GM12878 (cell line): ENCODE results near the gene NUP54. TPM values are rescaled to one million over a fixed set of nuclear protein-coding genes. Genes with fewer than 3 reads are reported as not detected.

ENCODE experiments used
- ATAC-seq: fragments of 200-7000 bp; cut with Tn5 transposase; 3 replicates; pipeline ENCODE4 v1.9.1; 2020; ENCODE audit warnings: mild to moderate bottlenecking, moderate library complexity
- BruUV-seq: library from RNA; stranded (reverse); fragments of 400-500 nt; replicated peaks from 2 replicates; lab custom pipeline; 2021; lab: Mats Ljungman, UMichigan
- CTCF ChIA-PET: fragments of 300-600 bp; sonication (Branson Sonifier 250); formaldehyde crosslinking; extraction: SDS; loops from one replicate; lab custom pipeline; 2021; ENCODE audit warnings: inconsistent platforms; lab: Yijun Ruan, JAX
- POLR2A ChIA-PET: fragments of 350-600 bp; formaldehyde crosslinking; extraction: SDS; loops from one replicate; lab custom pipeline; 2021; ENCODE audit warnings: inconsistent platforms; lab: Charles Lee
- RAD21 ChIA-PET: fragments of 300-600 bp; sonication (Branson Sonifier 250); formaldehyde crosslinking; loops from one replicate; lab custom pipeline; 2023; ENCODE audit warnings: antibody characterized with exemption; ENCODE audit not compliant: unreplicated experiment; lab: Charles Lee
- SMC1A ChIA-PET: fragments of 300-600 bp; sonication (Branson Sonifier 250); formaldehyde crosslinking; loops from one replicate; lab custom pipeline; 2023; ENCODE audit not compliant: unreplicated experiment, uncharacterized antibody; lab: Charles Lee
- DNase-seq: peaks from one replicate; pipeline ENCODE4 v3.0.0-alpha.2; 2011; ENCODE audit warnings: low read depth, low spot score
- FAIRE-seq: peaks from 3 replicates; lab custom pipeline; 2011; peaks lifted over from hg19 to GRCh38; lab: Jason Lieb, UNC
- H2AFZ ChIP-seq: 2 replicates; pipeline ENCODE4 v1.6.0; 2011; ENCODE audit warnings: low read depth, low read length, control low read depth; ENCODE audit not compliant: control insufficient read depth
- H3K27ac ChIP-seq: 2 replicates; pipeline ENCODE4 v1.5.1; 2011; ENCODE audit warnings: control low read depth; ENCODE audit not compliant: control insufficient read depth, insufficient read depth
- H3K27me3 ChIP-seq, 2 experiments: replicated peaks in 1 of 2; 2 replicates each; pipeline versions ENCODE4 v1.6.0 to v1.6.1; 2011; ENCODE audit warnings: low read length in 1 of 2; ENCODE audit not compliant: control insufficient read depth in 2 of 2, insufficient read depth in 2 of 2
- H3K36me3 ChIP-seq, 2 experiments: 2 replicates each; pipeline ENCODE4 v1.5.1; 2011; ENCODE audit warnings: low read length in 1 of 2; ENCODE audit not compliant: control insufficient read depth in 2 of 2, insufficient read depth in 2 of 2
- H3K4me1 ChIP-seq: 2 replicates; pipeline ENCODE4 v1.6.1; 2011; ENCODE audit warnings: mild to moderate bottlenecking, low read length, moderate library complexity, mixed read lengths; ENCODE audit not compliant: control insufficient read depth, insufficient read depth
- H3K4me2 ChIP-seq: 2 replicates; pipeline ENCODE4 v1.6.0; 2011; ENCODE audit warnings: control low read depth; ENCODE audit not compliant: control insufficient read depth, insufficient read depth
- H3K4me3 ChIP-seq: fragments of 200-600 bp; sonication (generic); 2 replicates; pipeline ENCODE4 v1.5.1; 2016
- H3K79me2 ChIP-seq: 2 replicates; pipeline ENCODE4 v1.6.0; 2011; ENCODE audit warnings: low read length; ENCODE audit not compliant: control insufficient read depth, insufficient read depth
- H3K9ac ChIP-seq: 2 replicates; pipeline ENCODE4 v1.8.0; 2011; ENCODE audit warnings: low read length, control low read depth, mixed read lengths; ENCODE audit not compliant: control insufficient read depth, insufficient read depth
- H3K9me3 ChIP-seq: replicated peaks from 3 replicates; pipeline ENCODE4 v1.5.1; 2011; ENCODE audit warnings: mild to moderate bottlenecking, low read length; ENCODE audit not compliant: control insufficient read depth, insufficient read depth
- H4K20me1 ChIP-seq: 2 replicates; pipeline ENCODE4 v1.6.0; 2011; ENCODE audit not compliant: control insufficient read depth, insufficient read depth
- ATF2 ChIP-seq: IDR thresholded peaks from 2 replicates; pipeline ENCODE4 v1.6.1; 2012; ENCODE audit warnings: low read length, inconsistent platforms
- ATF7 ChIP-seq: fragments of 450-650 bp; IDR thresholded peaks from 2 replicates; pipeline ENCODE4 v1.6.1; 2016; ENCODE audit warnings: low read depth, mild to moderate bottlenecking
- CREB1 ChIP-seq: IDR thresholded peaks from 2 replicates; pipeline ENCODE4 v1.6.1; 2012; ENCODE audit warnings: low read depth, mild to moderate bottlenecking, inconsistent platforms
- E2F4 ChIP-seq: IDR thresholded peaks from 2 replicates; pipeline ENCODE4 v1.6.1; 2012; ENCODE audit warnings: low read depth, low read length, improper control_type of control experiment
- FOXK2 ChIP-seq: fragments of 450-650 bp; IDR thresholded peaks from 2 replicates; pipeline ENCODE4 v1.6.1; 2017; ENCODE audit warnings: mild to moderate bottlenecking, moderate library complexity
- GABPA ChIP-seq: IDR thresholded peaks from 2 replicates; pipeline ENCODE4 v1.6.1; 2014; ENCODE audit warnings: antibody characterized with exemption, low read depth, mild to moderate bottlenecking, inconsistent platforms
- GATAD2B ChIP-seq: fragments of 450-650 bp; conservative IDR thresholded peaks from 2 replicates; pipeline ENCODE4 v1.6.1; 2017; ENCODE audit warnings: low read depth, mild to moderate bottlenecking, moderate library complexity
- IRF3 ChIP-seq: fragments of 450-650 bp; IDR thresholded peaks from 2 replicates; pipeline ENCODE4 v1.6.1; 2014; ENCODE audit warnings: mild to moderate bottlenecking
- MYB ChIP-seq: fragments of 150-350 bp; IDR thresholded peaks from 2 replicates; pipeline ENCODE4 v1.6.1; 2014; ENCODE audit warnings: mild to moderate bottlenecking, low read depth, low read length, borderline replicate concordance
- PBX3 ChIP-seq: IDR thresholded peaks from 2 replicates; pipeline ENCODE4 v1.6.1; 2011; ENCODE audit warnings: mild to moderate bottlenecking, low read depth, low read length, moderate library complexity; ENCODE audit not compliant: insufficient replicate concordance
- RELA ChIP-seq: fragments of 450-650 bp; IDR thresholded peaks from 2 replicates; pipeline ENCODE4 v1.8.0; 2014; ENCODE audit warnings: borderline replicate concordance; ENCODE audit not compliant: partially characterized antibody
- SREBF1 ChIP-seq: IDR thresholded peaks from 2 replicates; pipeline ENCODE4 v1.6.1; 2012; ENCODE audit warnings: mild to moderate bottlenecking, low read length
- TCF12 ChIP-seq: IDR thresholded peaks from 2 replicates; pipeline ENCODE4 v1.6.1; 2011; ENCODE audit warnings: low read depth, mild to moderate bottlenecking, low read length
- WGBS: methylation state at CpG from one replicate; pipeline ENCODE4 v1.1.6; 2016; ENCODE audit warnings: low lambda C conversion rate; ENCODE audit not compliant: insufficient replicate concordance, insufficient coverage; ENCODE audit errors: missing lambda C conversion rate; 5-methylcytosine and 5-hydroxymethylcytosine counted together
- in situ Hi-C: fragments of 300-500 bp; cut with MboI; formaldehyde crosslinking; loops from 9 replicates; pipeline ENCODE4 v1.14.3; 2018; ENCODE audit warnings: mixed read lengths
- intact Hi-C: fragments of 100-400 bp; cut with micrococcal nuclease; formaldehyde crosslinking; loops from one replicate; pipeline ENCODE4 v1.14.2; 2022; ENCODE audit not compliant: unreplicated experiment
- polyA plus RNA-seq, 11 experiments: library from polyadenylated mRNA; depleted of rRNA in 4 of 11; unstranded in 6 of 11; stranded (reverse) in 5 of 11; fragments of >200 nt; fragmentation: Nextera tagmentation in 4 of 11; fragmentation: Illumina TruSeq in 1 of 11; extraction: Ambion mirVana in 4 of 11; extraction: Trizol in 1 of 11; gene quantifications; 1 replicate in 1 of 11; 2 replicates in 10 of 11; pipeline versions ENCODE4 v1.2.1 to v1.2.3, GENCODE V29; 2011 to 2016; ENCODE audit warnings: inconsistent platforms in 2 of 11, missing spikeins in 2 of 11, low read depth in 1 of 11
- total RNA-seq, 4 experiments: library from RNA; depleted of rRNA in 3 of 4; stranded (reverse); fragments of >200 nt in 3 of 4; fragmentation: Illumina TruSeq in 1 of 4; extraction: Trizol in 1 of 4; gene quantifications; 2 replicates each; pipeline versions ENCODE4 v1.2.1 to v1.2.3, GENCODE V29; 2013 to 2021

NUP54 gene
- total and polyA plus RNA-seq, 10 of the 15 experiments (the other 5 are each of a cell fraction or from before 2014, with no cell fraction given) = 17.5 to 69.0 (median 42.3) TPM

GRCh38 chr4:76192236-76192635 is 44.0 kb upstream of the NUP54 start (continued):
- no peak for TF ChIP-seq PBX3
- no peak for TF ChIP-seq CREB1
- no peak for TF ChIP-seq GATAD2B

GRCh38 chr4:76188557-76188956 is 40.4 kb upstream of the NUP54 start:
- ATAC-seq (no peak), DNase-seq (no peak), FAIRE-seq (no peak)
- Histone ChIP-seq H3K27me3 (no peaks in the 10 kb centered on the region), H3K9ac (no peak overlapping the region), H2AFZ (no peak overlapping the region), H4K20me1 (no peaks in the 10 kb centered on the region), H3K27ac (no peak overlapping the region), H3K9me3 (peaks cover 6% of the 10 kb centered on the region; the same call in 2 of the 3 replicates), H3K4me3 (no peak overlapping the region), H3K4me1 (no peaks in the 10 kb centered on the region), H3K4me2 (no peak overlapping the region), H3K36me3 (peaks cover 0 to 3% of the 10 kb centered on the region in 2 experiments; a peak in 2 of 4 replicates), H3K79me2 (no peaks in the 10 kb centered on the region)
- no TSS peak for BruUV-seq
- CTCF ChIA-PET = interaction anchor here (0.7 to 4.3 kb wide), 2 partner anchors 9 to 190 kb away, joined by 3 to 25 read pairs; no protein-coding TSS in a partner anchor
- POLR2A ChIA-PET = no interaction called here
- RAD21 ChIA-PET = interaction anchor here (1.5 kb wide), 1 partner anchor 190 kb away, joined by 3 read pairs; no protein-coding TSS in a partner anchor
- in situ Hi-C loops (no loop called here), intact Hi-C loops (loop anchor here (10.0 kb wide), 1 partner anchor 556 kb away; no protein-coding TSS in a partner anchor)
- SMC1A ChIA-PET = no interaction called here
- WGBS = 76% methylated on average over 3 of the region's 3 CpGs
- no peak for TF ChIP-seq FOXK2
- TF ChIP-seq MYB = no peak
- no peak for TF ChIP-seq ATF2
- TF ChIP-seq GABPA = no peak
- no peak for TF ChIP-seq TCF12
- TF ChIP-seq ATF7 = no peak
- TF ChIP-seq RELA = no peak
- TF ChIP-seq IRF3 = no peak
- no peak for TF ChIP-seq E2F4
- no peak for TF ChIP-seq SREBF1
- no peak for TF ChIP-seq PBX3
